HFFc6 (cell line): Measurements from ENCODE around the gene MYB. TPM values are rescaled to one million over a fixed set of nuclear protein-coding genes. Genes with fewer than 3 reads are reported as not detected.
"Not testable (repeated sequence)": the region's sequence is repeated elsewhere in the genome, so short reads cannot be mapped to it uniquely, and the experiment has no call there.

Experiments
- DNase-seq: peaks from one replicate; pipeline ENCODE4 v3.0.0-alpha.2; 2018
- H3K27ac Mint-ChIP-seq: 2 replicates; pipeline ENCODE4 v1.8.0; 2020; ENCODE audit warnings: mild to moderate bottlenecking, mixed read lengths
- H3K27me3 Mint-ChIP-seq: 2 replicates; pipeline ENCODE4 v1.8.0; 2021; ENCODE audit warnings: mild to moderate bottlenecking, moderate library complexity, mixed read lengths; ENCODE audit not compliant: insufficient read depth
- H3K36me3 Mint-ChIP-seq: 2 replicates; pipeline ENCODE4 v1.8.0; 2021; ENCODE audit warnings: low read depth, mixed read lengths
- H3K4me1 Mint-ChIP-seq: 2 replicates; pipeline ENCODE4 v1.8.0; 2020; ENCODE audit warnings: low read depth, mixed read lengths
- H3K4me3 Mint-ChIP-seq: 2 replicates; pipeline ENCODE4 v1.8.0; 2020; ENCODE audit warnings: mild to moderate bottlenecking, moderate library complexity, mixed read lengths
- H3K9me3 Mint-ChIP-seq: 2 replicates; pipeline ENCODE4 v1.8.0; 2020; ENCODE audit warnings: mild to moderate bottlenecking, mixed read lengths
- CTCF ChIP-seq: fragments of 200-600 bp; sonication (generic); IDR thresholded peaks from 2 replicates; pipeline ENCODE4 v1.5.0; 2021; ENCODE audit warnings: antibody characterized with exemption, mild to moderate bottlenecking
- total RNA-seq, 6 experiments: library from RNA; stranded (reverse); fragmentation: NEBNext Ultra II Directional; extraction: Animal tissue kit (Norgen Biotek cat#: 25700); gene quantifications; 2 replicates in 1 of 6; 3 replicates in 5 of 6; pipeline ENCODE4 v1.2.3, GENCODE V29; 2021

Gene MYB
- total RNA-seq, 6 experiments from 2014 or later, result 0.17 to 0.35 (median 0.19) TPM

GRCh38 chr6:135240711-135241110 is 59.6 kb downstream of the MYB start:
- Mint-ChIP-seq H3K36me3 (no peaks in the 10 kb centered on the region), H3K4me3 (no peak overlapping the region)

GRCh38 chr6:135243871-135244796 is 63.0 kb downstream of the MYB start:
- H3K27me3 Mint-ChIP-seq, result peaks cover 5% of the 10 kb centered on the region
- no peak for TF ChIP-seq CTCF
- H3K4me3 Mint-ChIP-seq, result no peak overlapping the region
- no peak overlapping the region for H3K27ac Mint-ChIP-seq
- H3K4me1 Mint-ChIP-seq, result peaks cover 9% of the 10 kb centered on the region
- no peaks in the 10 kb centered on the region for H3K9me3 Mint-ChIP-seq
- H3K36me3 Mint-ChIP-seq, result no peaks in the 10 kb centered on the region
- no peak for DNase-seq

More at GRCh38 chr6:135240711-135241110, 59.6 kb downstream of the MYB start:
- H3K4me1 Mint-ChIP-seq, result no peaks in the 10 kb centered on the region
- H3K9me3 Mint-ChIP-seq, result no peaks in the 10 kb centered on the region
- no peak overlapping the region for H3K27ac Mint-ChIP-seq
- TF ChIP-seq CTCF, result no peak
- DNase-seq, result no peak
- H3K27me3 Mint-ChIP-seq, result peaks cover 7% of the 10 kb centered on the region

GRCh38 chr6:135244805-135245204 is 63.7 kb downstream of the MYB start:
- Mint-ChIP-seq H3K27me3 (peaks cover 2% of the 10 kb centered on the region), H3K4me3 (no peak overlapping the region), H3K36me3 (no peaks in the 10 kb centered on the region), H3K9me3 (no peaks in the 10 kb centered on the region), H3K27ac (no peak overlapping the region), H3K4me1 (peaks cover 9% of the 10 kb centered on the region)
- TF ChIP-seq CTCF, result no peak
- DNase-seq, result no peak

GRCh38 chr6:135246412-135247012 is 65.4 kb downstream of the MYB start:
- not testable (repeated sequence) for H3K9me3 Mint-ChIP-seq, H3K4me1 Mint-ChIP-seq, DNase-seq, H3K36me3 Mint-ChIP-seq, H3K4me3 Mint-ChIP-seq, H3K27me3 Mint-ChIP-seq, H3K27ac Mint-ChIP-seq

GRCh38 chr6:135250234-135250633 is 69.1 kb downstream of the MYB start:
- H3K36me3 Mint-ChIP-seq, result no peaks in the 10 kb centered on the region
- H3K9me3 Mint-ChIP-seq, result no peaks in the 10 kb centered on the region
- no peak for DNase-seq
- TF ChIP-seq CTCF, result no peak
- H3K4me3 Mint-ChIP-seq, result no peak overlapping the region
- peaks cover 9% of the 10 kb centered on the region for H3K4me1 Mint-ChIP-seq
- H3K27me3 Mint-ChIP-seq, result peaks cover 4% of the 10 kb centered on the region
- no peak overlapping the region for H3K27ac Mint-ChIP-seq
